HG03103 (cell line): ENCODE results near the gene NKD1.
A peak's percentile ranks its signal among the peaks of the same experiment; 100 is the strongest.

Source experiments
- ATAC-seq: cut with Tn5 transposase; IDR thresholded peaks from one replicate; pipeline ENCODE4 v1.9.1; 2021; ENCODE audit warnings: low read depth; ENCODE audit not compliant: unreplicated experiment

NKD1 gene

GRCh38 chr16:50555269-50555875 lies 7.2 kb downstream of the NKD1 start:
- no peak for ATAC-seq

- no peak for ATAC-seq
These were observed 7.9 kb downstream of the NKD1 start for GRCh38 chr16:50555952-50556673.

GRCh38 chr16:50557046-50557445 lies 8.8 kb downstream of the NKD1 start:
- no peak for ATAC-seq

GRCh38 chr16:50558913-50559312 lies 10.7 kb downstream of the NKD1 start:
- no peak for ATAC-seq

GRCh38 chr16:50559342-50559741 lies 11.1 kb downstream of the NKD1 start:
- no peak for ATAC-seq

GRCh38 chr16:50559804-50560514 lies 11.8 kb downstream of the NKD1 start:
- ATAC-seq = no peak

GRCh38 chr16:50560903-50561863 lies 13.0 kb downstream of the NKD1 start:
- no peak for ATAC-seq

- no peak for ATAC-seq
These were observed 14.5 kb downstream of the NKD1 start for GRCh38 chr16:50562657-50563056.

GRCh38 chr16:50563989-50564388 lies 15.8 kb downstream of the NKD1 start:
- ATAC-seq = no peak

GRCh38 chr16:50565428-50565827 lies 17.2 kb downstream of the NKD1 start:
- no peak for ATAC-seq

- ATAC-seq = no peak
These were observed 18.1 kb downstream of the NKD1 start for GRCh38 chr16:50566014-50566962.

- no peak for ATAC-seq
These were observed 19.5 kb downstream of the NKD1 start for GRCh38 chr16:50567651-50568050.

GRCh38 chr16:50568187-50568815 lies 20.1 kb downstream of the NKD1 start:
- ATAC-seq = peak; percentile 93

GRCh38 chr16:50570354-50570753 lies 22.2 kb downstream of the NKD1 start:
- ATAC-seq = no peak

GRCh38 chr16:50570808-50571598 lies 22.8 kb downstream of the NKD1 start:
- ATAC-seq = no peak

- ATAC-seq = no peak
These were observed 23.6 kb downstream of the NKD1 start for GRCh38 chr16:50571786-50572185.

- no peak for ATAC-seq
These were observed 24.5 kb downstream of the NKD1 start for GRCh38 chr16:50572700-50573099.

GRCh38 chr16:50573279-50573678 lies 25.1 kb downstream of the NKD1 start:
- ATAC-seq = no peak
